Panc1 (cell line): ENCODE measurements around the gene CLIC4. TPM values are rescaled to one million over a fixed set of nuclear protein-coding genes. Genes with fewer than 3 reads are reported as not detected.

Experiments used
- ATAC-seq: fragments of 200-7000 bp; cut with Tn5 transposase; 2 replicates; pipeline ENCODE4 v1.9.1; 2020; ENCODE audit warnings: mild to moderate bottlenecking, moderate library complexity
- BruUV-seq: library from RNA; stranded (reverse); fragments of 400-500 nt; replicated peaks from 2 replicates; lab custom pipeline; 2021; lab: Mats Ljungman, UMichigan
- CTCF ChIA-PET: fragments of 300-600 bp; sonication (Branson Sonifier 250); formaldehyde crosslinking; loops from one replicate; lab custom pipeline; 2022; ENCODE audit warnings: antibody characterized with exemption; lab: Charles Lee
- POLR2A ChIA-PET: fragments of 300-600 bp; sonication (Branson Sonifier 250); formaldehyde crosslinking; loops from one replicate; lab custom pipeline; 2022; ENCODE audit warnings: antibody characterized with exemption; lab: Charles Lee
- DNase-seq: peaks from one replicate; pipeline ENCODE4 v3.0.0-alpha.2; 2010; ENCODE audit warnings: low read depth, low spot score
- H3K27ac ChIP-seq: 2 replicates; pipeline ENCODE4 v1.5.1; 2011; ENCODE audit warnings: mild to moderate bottlenecking, low read length, inconsistent platforms
- H3K27me3 ChIP-seq: fragments of 200-500 bp; sonication (Bioruptor generic); 2 replicates; pipeline ENCODE4 v1.6.0; 2014; ENCODE audit warnings: low read length, inconsistent platforms; ENCODE audit not compliant: control insufficient read depth, insufficient read depth
- H3K36me3 ChIP-seq: fragments of 200-500 bp; sonication (Bioruptor generic); 2 replicates; pipeline ENCODE4 v1.5.1; 2014; ENCODE audit warnings: inconsistent platforms, mild to moderate bottlenecking, low read length, moderate library complexity; ENCODE audit not compliant: control insufficient read depth, insufficient read depth
- H3K4me1 ChIP-seq: 2 replicates; pipeline ENCODE4 v1.5.1; 2011; ENCODE audit warnings: inconsistent platforms, mild to moderate bottlenecking, low read length, moderate library complexity; ENCODE audit not compliant: control insufficient read depth, insufficient read depth
- H3K4me3 ChIP-seq, 2 experiments: 2 replicates each; pipeline ENCODE4 v1.5.1; 2011 to 2012; ENCODE audit warnings: low read depth in 2 of 2, low read length in 2 of 2, mild to moderate bottlenecking in 2 of 2, inconsistent platforms in 1 of 2, moderate library complexity in 1 of 2
- H3K9me3 ChIP-seq: fragments of 200-500 bp; sonication (Bioruptor generic); 2 replicates; pipeline ENCODE4 v1.5.1; 2014; ENCODE audit warnings: low read depth, mild to moderate bottlenecking, inconsistent platforms, low read length, moderate library complexity; ENCODE audit not compliant: control insufficient read depth, insufficient read depth
- POLR2AphosphoS5 ChIP-seq: IDR thresholded peaks from 2 replicates; pipeline ENCODE4 v1.6.1; 2012; ENCODE audit warnings: mild to moderate bottlenecking, low read depth, low read length, moderate library complexity
- SIN3A ChIP-seq: IDR thresholded peaks from 2 replicates; pipeline ENCODE4 v1.6.1; 2012; ENCODE audit warnings: low read depth, mild to moderate bottlenecking, low read length, moderate library complexity, borderline replicate concordance; ENCODE audit not compliant: insufficient read depth
- TCF7L2 ChIP-seq: IDR thresholded peaks from 2 replicates; pipeline ENCODE4 v1.6.1; 2011; ENCODE audit warnings: mild to moderate bottlenecking, low read depth, low read length, inconsistent platforms
- in situ Hi-C: cut with HindIII; loops from 2 replicates; pipeline ENCODE4 v1.10.0; 2016; ENCODE audit warnings: low sequenced_read_pairs, low pct_unique_long_range_greater_than_20kb
- intact Hi-C: fragments of 100-400 bp; cut with micrococcal nuclease; formaldehyde crosslinking; loops from one replicate; pipeline ENCODE4 v1.10.0; 2022; ENCODE audit not compliant: unreplicated experiment
- total RNA-seq: library from RNA; stranded (reverse); gene quantifications from one replicate; pipeline ENCODE4 v1.2.1, GENCODE V29; 2021; ENCODE audit not compliant: unreplicated experiment
- TF ChIP-seq, protein P1 (sequence below), 2 experiments: IDR thresholded peaks; 2 replicates each; pipeline ENCODE4 v1.6.1; 2011 to 2012; ENCODE audit warnings: low read depth in 2 of 2, control low read depth in 1 of 2, low read length in 1 of 2, mild to moderate bottlenecking in 1 of 2, moderate library complexity in 1 of 2; ENCODE audit not compliant: insufficient read depth in 1 of 2
- TF ChIP-seq, protein P2 (sequence below): fragments of 450-650 bp; IDR thresholded peaks from 2 replicates; pipeline ENCODE4 v1.5.1; 2017; ENCODE audit warnings: mild to moderate bottlenecking

The CLIC4 gene
- total RNA-seq, 1 experiment from 2014 or later = 123 TPM

DNA sequence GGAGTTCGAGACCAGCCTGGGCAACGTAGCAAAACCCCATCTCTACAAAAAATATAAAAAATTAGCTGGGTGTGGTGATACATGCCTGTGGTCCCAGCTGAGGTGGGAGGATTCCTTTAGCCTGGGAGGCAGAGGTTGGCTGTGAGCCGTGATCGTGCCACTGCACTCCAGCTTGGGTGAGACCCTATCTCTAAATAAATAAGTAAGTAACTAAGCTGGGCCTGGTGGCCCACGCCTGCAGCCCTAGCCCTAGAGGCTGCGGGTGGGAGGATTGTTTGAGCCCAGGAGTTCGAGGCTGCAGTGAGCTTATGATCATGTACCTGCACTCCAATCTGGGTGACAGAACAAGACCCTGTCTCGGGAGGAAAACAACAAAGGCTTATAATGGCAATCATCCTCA lies 4.6 kb downstream of the CLIC4 start:
- TF ChIP-seq, protein P1, sequence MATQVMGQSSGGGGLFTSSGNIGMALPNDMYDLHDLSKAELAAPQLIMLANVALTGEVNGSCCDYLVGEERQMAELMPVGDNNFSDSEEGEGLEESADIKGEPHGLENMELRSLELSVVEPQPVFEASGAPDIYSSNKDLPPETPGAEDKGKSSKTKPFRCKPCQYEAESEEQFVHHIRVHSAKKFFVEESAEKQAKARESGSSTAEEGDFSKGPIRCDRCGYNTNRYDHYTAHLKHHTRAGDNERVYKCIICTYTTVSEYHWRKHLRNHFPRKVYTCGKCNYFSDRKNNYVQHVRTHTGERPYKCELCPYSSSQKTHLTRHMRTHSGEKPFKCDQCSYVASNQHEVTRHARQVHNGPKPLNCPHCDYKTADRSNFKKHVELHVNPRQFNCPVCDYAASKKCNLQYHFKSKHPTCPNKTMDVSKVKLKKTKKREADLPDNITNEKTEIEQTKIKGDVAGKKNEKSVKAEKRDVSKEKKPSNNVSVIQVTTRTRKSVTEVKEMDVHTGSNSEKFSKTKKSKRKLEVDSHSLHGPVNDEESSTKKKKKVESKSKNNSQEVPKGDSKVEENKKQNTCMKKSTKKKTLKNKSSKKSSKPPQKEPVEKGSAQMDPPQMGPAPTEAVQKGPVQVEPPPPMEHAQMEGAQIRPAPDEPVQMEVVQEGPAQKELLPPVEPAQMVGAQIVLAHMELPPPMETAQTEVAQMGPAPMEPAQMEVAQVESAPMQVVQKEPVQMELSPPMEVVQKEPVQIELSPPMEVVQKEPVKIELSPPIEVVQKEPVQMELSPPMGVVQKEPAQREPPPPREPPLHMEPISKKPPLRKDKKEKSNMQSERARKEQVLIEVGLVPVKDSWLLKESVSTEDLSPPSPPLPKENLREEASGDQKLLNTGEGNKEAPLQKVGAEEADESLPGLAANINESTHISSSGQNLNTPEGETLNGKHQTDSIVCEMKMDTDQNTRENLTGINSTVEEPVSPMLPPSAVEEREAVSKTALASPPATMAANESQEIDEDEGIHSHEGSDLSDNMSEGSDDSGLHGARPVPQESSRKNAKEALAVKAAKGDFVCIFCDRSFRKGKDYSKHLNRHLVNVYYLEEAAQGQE (IDR thresholded peaks at IDR 0.05; ENCODE audit: insufficient read depth in 1 of 2, low read depth in 2 of 2, low read length in 1 of 2) = no peak
- TF ChIP-seq POLR2AphosphoS5 (no peak), SIN3A (no peak), TCF7L2 (no peak)
- TF ChIP-seq, protein P2, sequence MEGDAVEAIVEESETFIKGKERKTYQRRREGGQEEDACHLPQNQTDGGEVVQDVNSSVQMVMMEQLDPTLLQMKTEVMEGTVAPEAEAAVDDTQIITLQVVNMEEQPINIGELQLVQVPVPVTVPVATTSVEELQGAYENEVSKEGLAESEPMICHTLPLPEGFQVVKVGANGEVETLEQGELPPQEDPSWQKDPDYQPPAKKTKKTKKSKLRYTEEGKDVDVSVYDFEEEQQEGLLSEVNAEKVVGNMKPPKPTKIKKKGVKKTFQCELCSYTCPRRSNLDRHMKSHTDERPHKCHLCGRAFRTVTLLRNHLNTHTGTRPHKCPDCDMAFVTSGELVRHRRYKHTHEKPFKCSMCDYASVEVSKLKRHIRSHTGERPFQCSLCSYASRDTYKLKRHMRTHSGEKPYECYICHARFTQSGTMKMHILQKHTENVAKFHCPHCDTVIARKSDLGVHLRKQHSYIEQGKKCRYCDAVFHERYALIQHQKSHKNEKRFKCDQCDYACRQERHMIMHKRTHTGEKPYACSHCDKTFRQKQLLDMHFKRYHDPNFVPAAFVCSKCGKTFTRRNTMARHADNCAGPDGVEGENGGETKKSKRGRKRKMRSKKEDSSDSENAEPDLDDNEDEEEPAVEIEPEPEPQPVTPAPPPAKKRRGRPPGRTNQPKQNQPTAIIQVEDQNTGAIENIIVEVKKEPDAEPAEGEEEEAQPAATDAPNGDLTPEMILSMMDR = no peak
- H3K4me3 ChIP-seq = no peak overlapping the region
- no peak overlapping the region for H3K27ac ChIP-seq
- no peaks in the 10 kb centered on the region for H3K27me3 ChIP-seq
- ChIA-PET POLR2A (no interaction called here), CTCF (no interaction called here)
- in situ Hi-C loops (no loop called here), intact Hi-C loops (loop anchor here (10.0 kb wide), 1 partner anchor 65 kb away; no protein-coding TSS in a partner anchor)
- no peaks in the 10 kb centered on the region for H3K9me3 ChIP-seq
- peaks cover 17% of the 10 kb centered on the region for H3K4me1 ChIP-seq
- no peak for DNase-seq
- no TSS peak for BruUV-seq
- H3K36me3 ChIP-seq = no peaks in the 10 kb centered on the region
- ATAC-seq = no peak

DNA sequence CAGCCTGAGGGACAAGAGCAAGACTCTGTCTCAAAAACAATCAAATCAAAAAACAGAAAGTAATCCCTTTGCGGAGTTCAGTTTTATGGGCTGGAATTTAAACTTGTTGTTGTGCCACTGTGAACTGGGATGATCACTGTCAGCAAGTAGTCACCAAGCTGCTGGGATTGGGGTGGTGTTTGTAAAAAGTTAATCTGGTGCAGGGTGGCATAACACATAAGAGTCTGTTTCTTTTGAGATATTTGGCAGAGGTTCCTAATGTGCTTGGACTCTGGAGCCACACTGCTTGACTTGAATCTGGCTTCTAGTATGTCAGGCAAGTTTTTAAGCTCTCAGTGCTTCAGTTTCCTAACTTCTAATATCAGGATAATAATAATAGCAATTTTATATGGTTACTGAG lies 6.6 kb downstream of the CLIC4 start:
- no TSS peak for BruUV-seq
- Histone ChIP-seq H3K27ac (no peak overlapping the region), H3K27me3 (no peaks in the 10 kb centered on the region), H3K36me3 (no peaks in the 10 kb centered on the region), H3K9me3 (no peaks in the 10 kb centered on the region), H3K4me1 (peaks cover 17% of the 10 kb centered on the region), H3K4me3 (no peak overlapping the region)
- TF ChIP-seq POLR2AphosphoS5 (no peak), TCF7L2 (no peak), SIN3A (no peak)
- TF ChIP-seq, protein P2 = no peak
- TF ChIP-seq, protein P1 (IDR thresholded peaks at IDR 0.05; ENCODE audit: insufficient read depth in 1 of 2, low read depth in 2 of 2, low read length in 1 of 2) = no peak
- ChIA-PET POLR2A (no interaction called here), CTCF (no interaction called here)
- in situ Hi-C loops (no loop called here), intact Hi-C loops (no loop called here)
- ATAC-seq (no peak), DNase-seq (no peak)
